HepG2 (cell line): ENCODE measurements around the gene CNNM3. TPM values are rescaled to one million over a fixed set of nuclear protein-coding genes. Genes with fewer than 3 reads are reported as not detected.
A peak's percentile ranks its signal among the peaks of the same experiment; 100 is the strongest.

ENCODE experiments used
- ATAC-seq: fragments of 200-7000 bp; cut with Tn5 transposase; 3 replicates; pipeline ENCODE4 v1.9.1; 2020; ENCODE audit warnings: mild to moderate bottlenecking, moderate library complexity
- BruUV-seq: library from RNA; stranded (reverse); fragments of 400-500 nt; replicated peaks from 2 replicates; lab custom pipeline; 2021; lab: Mats Ljungman, UMichigan
- CTCF ChIA-PET: fragments of 300-600 bp; formaldehyde crosslinking; extraction: SDS; loops from one replicate; lab custom pipeline; 2021; ENCODE audit warnings: low total read pairs, inconsistent platforms, low intra/inter-chr PET ratio; lab: Yijun Ruan, JAX
- POLR2A ChIA-PET: fragments of 350-600 bp; sonication (Branson Sonifier 250); formaldehyde crosslinking; loops from one replicate; lab custom pipeline; 2020; ENCODE audit warnings: antibody characterized with exemption, inconsistent platforms; lab: Yijun Ruan, JAX
- DNase-seq: peaks from one replicate; pipeline ENCODE4 v3.0.0-alpha.2; 2015; ENCODE audit warnings: low spot score
- FAIRE-seq: peaks from 3 replicates; lab custom pipeline; 2011; peaks lifted over from hg19 to GRCh38; lab: Jason Lieb, UNC
- H2AFZ ChIP-seq: one replicate; pipeline ENCODE4 v1.6.1; 2011; ENCODE audit warnings: low read length, inconsistent platforms
- H3K27ac ChIP-seq: fragments of 300-600 bp; 3 replicates; pipeline ENCODE4 v1.8.0; 2011; ENCODE audit warnings: mixed run types, mild to moderate bottlenecking, mixed read lengths, low read length, inconsistent platforms; ENCODE audit not compliant: insufficient read depth; ENCODE audit errors: extremely low read length
- H3K27me3 ChIP-seq, 2 experiments: fragments of 200-600 bp in 1 of 2; 2 replicates in 1 of 2; 3 replicates in 1 of 2; pipeline versions ENCODE4 v1.6.0 to v1.8.0; 2011; ENCODE audit warnings: low read length in 2 of 2, mild to moderate bottlenecking in 2 of 2, moderate library complexity in 2 of 2, inconsistent platforms in 1 of 2; ENCODE audit not compliant: insufficient read depth in 2 of 2, control insufficient read depth in 1 of 2
- H3K36me3 ChIP-seq, 2 experiments: fragments of 200-600 bp in 1 of 2; replicated peaks in 1 of 2; 2 replicates in 1 of 2; 3 replicates in 1 of 2; pipeline versions ENCODE4 v1.5.1 to v1.8.0; 2011; ENCODE audit warnings: low read length in 2 of 2, inconsistent platforms in 1 of 2; ENCODE audit not compliant: insufficient read depth in 2 of 2, control insufficient read depth in 1 of 2
- H3K4me1 ChIP-seq: 2 replicates; pipeline ENCODE4 v1.5.1; 2012; ENCODE audit warnings: low read length, inconsistent platforms; ENCODE audit not compliant: insufficient read depth
- H3K4me2 ChIP-seq: 2 replicates; pipeline ENCODE4 v1.6.0; 2011; ENCODE audit warnings: low read depth, low read length, inconsistent platforms
- H3K4me3 ChIP-seq, 3 experiments: fragments of 200-600 bp in 1 of 3; sonication (generic), shearing (Covaris generic) in 1 of 3; replicated peaks in 1 of 3; 2 replicates each; pipeline ENCODE4 v1.5.1; 2011 to 2016; ENCODE audit warnings: low read length in 3 of 3, inconsistent platforms in 2 of 3, low read depth in 2 of 3, mild to moderate bottlenecking in 2 of 3, control low read depth in 1 of 3, mixed read lengths in 1 of 3; ENCODE audit not compliant: insufficient read depth in 1 of 3
- H3K79me2 ChIP-seq: one replicate; pipeline ENCODE4 v1.6.1; 2011; ENCODE audit warnings: low read length, inconsistent platforms; ENCODE audit not compliant: insufficient read depth
- H3K9ac ChIP-seq: 2 replicates; pipeline ENCODE4 v1.6.0; 2011; ENCODE audit warnings: mild to moderate bottlenecking, low read depth, low read length, inconsistent platforms; ENCODE audit not compliant: insufficient read depth
- H3K9me3 ChIP-seq: 2 replicates; pipeline ENCODE4 v1.5.1; 2012; ENCODE audit warnings: mild to moderate bottlenecking, low read length
- H4K20me1 ChIP-seq: 2 replicates; pipeline ENCODE4 v1.6.0; 2011; ENCODE audit warnings: inconsistent platforms, mild to moderate bottlenecking, low read length, moderate library complexity; ENCODE audit not compliant: insufficient read depth
- AGO2 ChIP-seq: fragments of 200-400 bp; formaldehyde crosslinking; optimal IDR thresholded peaks from 2 replicates; pipeline ENCODE3; 2017; ENCODE audit warnings: mild to moderate bottlenecking, low read depth, low read length, moderate library complexity
- ARID2 ChIP-seq: sonication (generic); formaldehyde crosslinking; IDR thresholded peaks from 2 replicates; pipeline ENCODE4 v1.8.1; 2022; ENCODE audit warnings: mild to moderate bottlenecking, missing genetic modification reagents, borderline replicate concordance
- ARNT2 ChIP-seq: sonication (generic); formaldehyde crosslinking; IDR thresholded peaks from 2 replicates; pipeline ENCODE4 v1.8.0; 2022; ENCODE audit warnings: mild to moderate bottlenecking, low read depth, missing genetic modification reagents, moderate library complexity
- ARNTL ChIP-seq: sonication (generic); formaldehyde crosslinking; IDR thresholded peaks from 2 replicates; pipeline ENCODE4 v1.4.0; 2020; ENCODE audit warnings: mild to moderate bottlenecking, missing genetic modification reagents
- GTF3A ChIP-seq: sonication (generic); formaldehyde crosslinking; conservative IDR thresholded peaks from 2 replicates; pipeline ENCODE4 v1.4.0; 2020; ENCODE audit warnings: mild to moderate bottlenecking, missing genetic modification reagents
- HNRNPK ChIP-seq: fragments of 200-400 bp; formaldehyde crosslinking; IDR thresholded peaks from 2 replicates; pipeline ENCODE4 v1.6.1; 2018; ENCODE audit warnings: low read length, low read depth, moderate library complexity, mild to moderate bottlenecking; ENCODE audit not compliant: poor library complexity, severe bottlenecking
- HNRNPUL1 ChIP-seq: fragments of 200-400 bp; formaldehyde crosslinking; IDR thresholded peaks from 2 replicates; pipeline ENCODE4 v1.6.1; 2017; ENCODE audit warnings: low read depth, mild to moderate bottlenecking, low read length, moderate library complexity
- KMT2A ChIP-seq: sonication (generic); formaldehyde crosslinking; IDR thresholded peaks from 2 replicates; pipeline ENCODE4 v1.4.0; 2020; ENCODE audit warnings: missing genetic modification reagents
- POLR2AphosphoS2 ChIP-seq: IDR thresholded peaks from 2 replicates; pipeline ENCODE4 v1.6.1; 2011; ENCODE audit warnings: low read depth, low read length, improper control_type of control experiment
- POLR2G ChIP-seq: fragments of 200-400 bp; formaldehyde crosslinking; IDR thresholded peaks from 2 replicates; pipeline ENCODE4 v1.6.1; 2018; ENCODE audit warnings: mild to moderate bottlenecking, low read depth, low read length, moderate library complexity
- RBFOX2 ChIP-seq: fragments of 200-400 bp; formaldehyde crosslinking; IDR thresholded peaks from 2 replicates; pipeline ENCODE4 v1.6.1; 2017; ENCODE audit warnings: low read depth, mild to moderate bottlenecking, low read length
- ZBTB39 ChIP-seq: sonication (generic); formaldehyde crosslinking; IDR thresholded peaks from 2 replicates; pipeline ENCODE4 v1.5.0; 2020; ENCODE audit warnings: missing genetic modification reagents
- ZNF225 ChIP-seq: sonication (generic); formaldehyde crosslinking; IDR thresholded peaks from 2 replicates; pipeline ENCODE4 v1.4.0; 2020; ENCODE audit warnings: mild to moderate bottlenecking, missing genetic modification reagents
- WGBS: methylation state at CpG from one replicate; pipeline ENCODE4 v1.1.6; 2017; ENCODE audit warnings: low lambda C conversion rate; 5-methylcytosine and 5-hydroxymethylcytosine counted together
- in situ Hi-C: cut with HindIII; loops from 2 replicates; pipeline ENCODE4 v1.10.0; 2017; ENCODE audit warnings: low pct_unique_long_range_greater_than_20kb; ENCODE audit not compliant: extremely low pct_ligation_motif_present
- intact Hi-C: fragments of 100-400 bp; cut with micrococcal nuclease; formaldehyde crosslinking; loops from one replicate; pipeline ENCODE4 v1.10.0; 2022; ENCODE audit not compliant: unreplicated experiment
- polyA plus RNA-seq, 8 experiments: library from polyadenylated mRNA; depleted of rRNA in 3 of 8; stranded (reverse) in 7 of 8; unstranded in 1 of 8; fragments of >200 nt; fragmentation: Illumina TruSeq in 4 of 8; extraction: Trizol in 4 of 8; gene quantifications; 2 replicates each; pipeline versions ENCODE4 v1.2.1 to v1.2.3, GENCODE V29; 2011 to 2016; ENCODE audit warnings: low read depth in 4 of 8, missing spikeins in 1 of 8, mixed read lengths in 1 of 8; ENCODE audit not compliant: insufficient read depth in 1 of 8
- total RNA-seq, 5 experiments: library from RNA; depleted of rRNA; stranded (reverse); fragments of >200 nt; fragmentation: Illumina TruSeq; extraction: Trizol; gene quantifications; 2 replicates each; pipeline ENCODE4 v1.2.3, GENCODE V29; 2016; ENCODE audit warnings: low read depth in 1 of 5
- TF ChIP-seq, protein P1 (sequence below): sonication (generic); formaldehyde crosslinking; IDR thresholded peaks from 2 replicates; pipeline ENCODE4 v1.9.0; 2022; ENCODE audit warnings: low read depth, missing genetic modification reagents

Gene CNNM3
- total and polyA plus RNA-seq, 2 of the 13 experiments (the other 11 are each of a cell fraction or from before 2014, with no cell fraction given): 21.2 to 27.9 TPM

- no peak for TF ChIP-seq ZBTB39
- no peak for TF ChIP-seq HNRNPUL1
- peak; percentile 74 for TF ChIP-seq RBFOX2
- TF ChIP-seq, protein P1, sequence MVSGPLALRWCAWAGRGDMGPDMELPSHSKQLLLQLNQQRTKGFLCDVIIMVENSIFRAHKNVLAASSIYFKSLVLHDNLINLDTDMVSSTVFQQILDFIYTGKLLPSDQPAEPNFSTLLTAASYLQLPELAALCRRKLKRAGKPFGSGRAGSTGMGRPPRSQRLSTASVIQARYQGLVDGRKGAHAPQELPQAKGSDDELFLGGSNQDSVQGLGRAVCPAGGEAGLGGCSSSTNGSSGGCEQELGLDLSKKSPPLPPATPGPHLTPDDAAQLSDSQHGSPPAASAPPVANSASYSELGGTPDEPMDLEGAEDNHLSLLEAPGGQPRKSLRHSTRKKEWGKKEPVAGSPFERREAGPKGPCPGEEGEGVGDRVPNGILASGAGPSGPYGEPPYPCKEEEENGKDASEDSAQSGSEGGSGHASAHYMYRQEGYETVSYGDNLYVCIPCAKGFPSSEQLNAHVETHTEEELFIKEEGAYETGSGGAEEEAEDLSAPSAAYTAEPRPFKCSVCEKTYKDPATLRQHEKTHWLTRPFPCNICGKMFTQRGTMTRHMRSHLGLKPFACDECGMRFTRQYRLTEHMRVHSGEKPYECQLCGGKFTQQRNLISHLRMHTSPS: 0 out of 2 replicates have a peak, but pooled peaks have one; percentile 25
- no peak for TF ChIP-seq HNRNPK
- no peak for TF ChIP-seq ARNTL (CRISPR knock-in tag)
- no peak for TF ChIP-seq POLR2G
- TF ChIP-seq GTF3A (CRISPR knock-in tag): no peak
- no peak for TF ChIP-seq ZNF225 (CRISPR knock-in tag)
- peak; percentile 64 for TF ChIP-seq AGO2
- TF ChIP-seq ARNT2 (CRISPR knock-in tag): no peak
- TF ChIP-seq KMT2A (CRISPR knock-in tag): no peak
- no peak for TF ChIP-seq ARID2 (CRISPR knock-in tag)
- no peak for TF ChIP-seq POLR2AphosphoS2
- WGBS: 100% methylated on average over 17 of the region's 25 CpGs
- POLR2A ChIA-PET: interaction anchor here (0.9 kb wide), 1 partner anchor 47 kb away, joined by 3 read pairs; no protein-coding TSS in a partner anchor
- no peak overlapping the region for H2AFZ ChIP-seq
- in situ Hi-C loops: no loop called here
- H3K27ac ChIP-seq: no peak overlapping the region
- CTCF ChIA-PET: no interaction called here
- intact Hi-C loops: no loop called here
- DNase-seq (no peak), FAIRE-seq (no peak), ATAC-seq (no peak)
- peaks cover 41% of the 10 kb centered on the region for H3K4me1 ChIP-seq
- peaks cover 23% of the 10 kb centered on the region for H3K79me2 ChIP-seq
- no peaks in the 10 kb centered on the region for H3K27me3 ChIP-seq
- no peaks in the 10 kb centered on the region for H3K9me3 ChIP-seq
- peaks cover 44 to 66% of the 10 kb centered on the region in 2 experiments for H3K36me3 ChIP-seq
- no peak overlapping the region for H3K9ac ChIP-seq
- BruUV-seq: no TSS peak
- H3K4me3 ChIP-seq: no peak overlapping the region
- H3K4me2 ChIP-seq: no peak overlapping the region
- H4K20me1 ChIP-seq: no peaks in the 10 kb centered on the region
These were observed 48.4 kb downstream of the CNNM3 start for GRCh38 chr2:96864343-96865091.
